OCI-LY7 (cell line): ENCODE results near the gene PLEKHH2. TPM values are rescaled to one million over a fixed set of nuclear protein-coding genes. Genes with fewer than 3 reads are reported as not detected.

Experiments used
- BruUV-seq: library from RNA; stranded (reverse); fragments of 400-500 nt; replicated peaks from 2 replicates; lab custom pipeline; 2021; lab: Mats Ljungman, UMichigan
- CTCF ChIA-PET: fragments of 300-600 bp; sonication (Branson Sonifier 250); formaldehyde crosslinking; loops from one replicate; lab custom pipeline; 2022; ENCODE audit warnings: antibody characterized with exemption; ENCODE audit not compliant: unreplicated experiment; lab: Charles Lee
- POLR2A ChIA-PET: fragments of 300-600 bp; sonication (Branson Sonifier 250); formaldehyde crosslinking; loops from one replicate; lab custom pipeline; 2022; ENCODE audit warnings: antibody characterized with exemption; lab: Charles Lee
- DNase-seq: peaks from one replicate; pipeline ENCODE4 v3.0.0-alpha.2; 2015; ENCODE audit warnings: low spot score
- H2AFZ ChIP-seq: fragments of 200-600 bp; sonication (generic), shearing (Covaris generic); 2 replicates; pipeline ENCODE4 v1.6.1; 2014; ENCODE audit warnings: mild to moderate bottlenecking, antibody characterized with exemption, low read length, moderate library complexity
- H3K27ac ChIP-seq: fragments of 200-600 bp; sonication (generic); 2 replicates; pipeline ENCODE4 v1.5.1; 2014; ENCODE audit warnings: mixed run types, low read depth, mild to moderate bottlenecking, moderate library complexity, low read length, inconsistent platforms; ENCODE audit not compliant: poor library complexity, severe bottlenecking
- H3K36me3 ChIP-seq: fragments of 200-600 bp; sonication (generic); 2 replicates; pipeline ENCODE4 v1.6.1; 2014; ENCODE audit warnings: mild to moderate bottlenecking, antibody characterized with exemption, low read length, moderate library complexity, mixed read lengths; ENCODE audit not compliant: insufficient read depth
- H3K4me1 ChIP-seq: fragments of 200-600 bp; sonication (generic); 2 replicates; pipeline ENCODE4 v1.5.1; 2014; ENCODE audit warnings: mild to moderate bottlenecking, low read length; ENCODE audit not compliant: insufficient read depth, poor library complexity, severe bottlenecking
- H3K4me2 ChIP-seq: fragments of 200-600 bp; sonication (generic); 2 replicates; pipeline ENCODE4 v1.6.1; 2014; ENCODE audit warnings: mild to moderate bottlenecking, low read length
- H3K4me3 ChIP-seq: fragments of 200-600 bp; sonication (generic); 2 replicates; pipeline ENCODE4 v1.5.1; 2014; ENCODE audit warnings: mild to moderate bottlenecking, low read depth, low read length; ENCODE audit not compliant: poor library complexity, severe bottlenecking
- H3K79me2 ChIP-seq: fragments of 200-600 bp; sonication (generic); 2 replicates; pipeline ENCODE4 v1.6.1; 2016; ENCODE audit warnings: low read depth, mild to moderate bottlenecking, low read length, moderate library complexity, mixed read lengths; ENCODE audit not compliant: insufficient read depth
- H3K9me2 ChIP-seq: fragments of 200-600 bp; sonication (generic); 2 replicates; pipeline ENCODE4 v1.6.1; 2016; ENCODE audit warnings: mild to moderate bottlenecking, low read length, mixed read lengths; ENCODE audit not compliant: insufficient read depth
- H3K9me3 ChIP-seq: fragments of 200-600 bp; sonication (generic); 2 replicates; pipeline ENCODE4 v1.6.1; 2014; ENCODE audit warnings: mild to moderate bottlenecking, mixed run types, low read length, mixed read lengths
- H4K20me1 ChIP-seq: fragments of 200-600 bp; sonication (generic); 2 replicates; pipeline ENCODE4 v1.6.1; 2014; ENCODE audit warnings: mild to moderate bottlenecking, antibody characterized with exemption, low read length, moderate library complexity, mixed read lengths; ENCODE audit not compliant: insufficient read depth
- EZH2phosphoT487 ChIP-seq: fragments of 200-600 bp; sonication (generic); IDR thresholded peaks from 2 replicates; pipeline ENCODE4 v1.6.1; 2018; ENCODE audit warnings: low read depth, borderline replicate concordance, mild to moderate bottlenecking, mixed run types, antibody characterized with exemption, low read length, moderate library complexity, mixed read lengths
- intact Hi-C: fragments of 100-400 bp; cut with micrococcal nuclease; formaldehyde crosslinking; loops from one replicate; pipeline ENCODE4 v1.10.0; 2022; ENCODE audit not compliant: unreplicated experiment
- total RNA-seq, 2 experiments: library from RNA; depleted of rRNA in 1 of 2; stranded (reverse); fragments of >200 nt in 1 of 2; shearing (Covaris generic) in 1 of 2; gene quantifications; 2 replicates each; pipeline ENCODE4 v1.2.3, GENCODE V29; 2014 to 2022
- TF ChIP-seq, protein P1 (sequence below): fragments of 200-600 bp; sonication (generic); conservative IDR thresholded peaks from 2 replicates; pipeline ENCODE4 v1.5.1; 2014; ENCODE audit warnings: mild to moderate bottlenecking, antibody characterized with exemption, low read length, moderate library complexity, mixed read lengths

Gene PLEKHH2
- total RNA-seq, 2 experiments from 2014 or later: 1.5 to 2.6 TPM

DNA sequence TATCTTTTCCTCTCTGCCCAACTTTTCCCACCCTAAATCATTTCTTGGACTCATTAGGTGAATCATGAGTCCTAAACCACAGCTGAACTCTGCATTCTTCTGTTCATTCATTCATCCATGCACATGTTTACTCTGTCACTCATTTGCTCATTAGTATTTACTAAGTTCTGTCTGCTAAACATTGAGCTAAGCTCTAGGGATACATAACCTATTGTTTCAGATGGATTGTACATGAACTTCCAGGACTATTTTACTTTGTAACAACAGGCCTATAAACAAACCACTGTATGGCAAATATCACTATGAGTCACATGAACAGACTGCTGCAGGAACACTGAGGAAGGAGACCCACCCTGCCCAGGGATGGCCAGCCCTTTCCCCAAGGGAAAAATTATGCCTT, 122.1 kb downstream of the PLEKHH2 start:
- BruUV-seq: no TSS peak
- no peaks in the 10 kb centered on the region for H3K9me2 ChIP-seq
- no peak for DNase-seq
- ChIA-PET CTCF (no interaction called here), POLR2A (no interaction called here)
- no peak overlapping the region for H2AFZ ChIP-seq
- no peak overlapping the region for H3K4me2 ChIP-seq
- TF ChIP-seq, protein P1, sequence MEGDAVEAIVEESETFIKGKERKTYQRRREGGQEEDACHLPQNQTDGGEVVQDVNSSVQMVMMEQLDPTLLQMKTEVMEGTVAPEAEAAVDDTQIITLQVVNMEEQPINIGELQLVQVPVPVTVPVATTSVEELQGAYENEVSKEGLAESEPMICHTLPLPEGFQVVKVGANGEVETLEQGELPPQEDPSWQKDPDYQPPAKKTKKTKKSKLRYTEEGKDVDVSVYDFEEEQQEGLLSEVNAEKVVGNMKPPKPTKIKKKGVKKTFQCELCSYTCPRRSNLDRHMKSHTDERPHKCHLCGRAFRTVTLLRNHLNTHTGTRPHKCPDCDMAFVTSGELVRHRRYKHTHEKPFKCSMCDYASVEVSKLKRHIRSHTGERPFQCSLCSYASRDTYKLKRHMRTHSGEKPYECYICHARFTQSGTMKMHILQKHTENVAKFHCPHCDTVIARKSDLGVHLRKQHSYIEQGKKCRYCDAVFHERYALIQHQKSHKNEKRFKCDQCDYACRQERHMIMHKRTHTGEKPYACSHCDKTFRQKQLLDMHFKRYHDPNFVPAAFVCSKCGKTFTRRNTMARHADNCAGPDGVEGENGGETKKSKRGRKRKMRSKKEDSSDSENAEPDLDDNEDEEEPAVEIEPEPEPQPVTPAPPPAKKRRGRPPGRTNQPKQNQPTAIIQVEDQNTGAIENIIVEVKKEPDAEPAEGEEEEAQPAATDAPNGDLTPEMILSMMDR: no peak
- TF ChIP-seq EZH2phosphoT487: no peak
- intact Hi-C loops: no loop called here
- H3K9me3 ChIP-seq: no peaks in the 10 kb centered on the region
- no peaks in the 10 kb centered on the region for H3K79me2 ChIP-seq
- H3K27ac ChIP-seq: no peak overlapping the region
- no peaks in the 10 kb centered on the region for H3K36me3 ChIP-seq
- no peaks in the 10 kb centered on the region for H4K20me1 ChIP-seq
- H3K4me3 ChIP-seq: no peak overlapping the region
- no peaks in the 10 kb centered on the region for H3K4me1 ChIP-seq

DNA sequence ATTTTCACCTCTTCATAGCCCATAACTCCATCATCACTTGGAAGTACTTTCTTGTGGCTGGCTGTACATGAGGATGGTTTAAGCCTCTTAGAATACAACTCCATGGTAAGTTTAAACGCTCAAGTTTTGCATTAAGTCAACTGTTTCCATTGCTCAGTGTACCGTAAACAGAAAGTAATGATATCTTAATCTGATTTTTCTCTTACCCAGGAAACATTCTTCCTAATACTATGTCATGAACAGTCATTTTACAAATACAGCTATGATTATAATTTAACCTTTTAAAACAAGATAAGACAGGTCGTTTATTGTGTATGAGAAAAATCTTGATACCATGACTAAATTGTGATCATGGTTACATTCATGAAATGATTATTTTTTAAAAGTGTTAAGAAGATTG, 125.2 kb downstream of the PLEKHH2 start:
- no peaks in the 10 kb centered on the region for H3K9me2 ChIP-seq
- no peaks in the 10 kb centered on the region for H3K4me1 ChIP-seq
- TF ChIP-seq, protein P1: no peak
- no peak for TF ChIP-seq EZH2phosphoT487
- H3K79me2 ChIP-seq: no peaks in the 10 kb centered on the region
- POLR2A ChIA-PET: interaction anchor here (0.6 to 0.9 kb wide), 2 partner anchors 49 to 66 kb away, joined by 3 to 4 read pairs; no protein-coding TSS in a partner anchor
- H3K4me3 ChIP-seq: no peak overlapping the region
- H3K36me3 ChIP-seq: no peaks in the 10 kb centered on the region
- no peaks in the 10 kb centered on the region for H3K9me3 ChIP-seq
- H3K27ac ChIP-seq: no peak overlapping the region
- intact Hi-C loops: no loop called here
- no peak overlapping the region for H3K4me2 ChIP-seq
- BruUV-seq: no TSS peak
- no peaks in the 10 kb centered on the region for H4K20me1 ChIP-seq
- no peak overlapping the region for H2AFZ ChIP-seq
- CTCF ChIA-PET: no interaction called here
- no peak for DNase-seq

DNA sequence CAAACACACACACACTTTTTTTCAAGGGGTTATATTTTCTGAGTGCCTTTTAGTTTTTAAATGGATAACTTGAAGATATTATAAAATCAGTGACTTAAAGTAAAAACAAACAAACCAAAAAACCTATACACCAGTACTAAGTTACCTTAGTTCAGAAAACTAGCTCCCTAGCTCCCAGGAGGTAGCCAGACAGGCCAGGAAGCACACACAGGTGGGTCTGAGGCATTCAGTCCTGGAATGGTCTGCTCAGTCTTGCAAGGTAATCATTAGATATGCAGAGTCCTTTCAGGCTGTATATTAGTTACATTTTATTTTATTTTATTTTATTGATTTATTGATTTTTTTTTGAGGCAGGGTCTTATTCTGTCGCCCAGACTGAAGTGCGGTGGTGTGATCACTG, 126.0 kb downstream of the PLEKHH2 start:
- no peak for TF ChIP-seq EZH2phosphoT487
- TF ChIP-seq, protein P1: no peak
- H3K27ac ChIP-seq: no peak overlapping the region
- no peak for DNase-seq
- H2AFZ ChIP-seq: no peak overlapping the region
- H3K9me2 ChIP-seq: no peaks in the 10 kb centered on the region
- intact Hi-C loops: no loop called here
- H3K4me2 ChIP-seq: no peak overlapping the region
- H3K4me3 ChIP-seq: no peak overlapping the region
- POLR2A ChIA-PET: no interaction called here
- no peaks in the 10 kb centered on the region for H3K79me2 ChIP-seq
- H3K36me3 ChIP-seq: no peaks in the 10 kb centered on the region
- CTCF ChIA-PET: no interaction called here
- no peaks in the 10 kb centered on the region for H4K20me1 ChIP-seq
- BruUV-seq: no TSS peak
- H3K9me3 ChIP-seq: no peaks in the 10 kb centered on the region
- H3K4me1 ChIP-seq: no peaks in the 10 kb centered on the region
